GM11168 (cell line): ENCODE data around the gene OVOL1.
"Not testable (repeated sequence)": the region's sequence is repeated elsewhere in the genome, so short reads cannot be mapped to it uniquely, and the experiment has no call there.

Source experiments
- in situ Hi-C: fragments of 300-500 bp; cut with MboI; formaldehyde crosslinking; loops from one replicate; pipeline ENCODE4 v1.12.0; 2022; ENCODE audit warnings: low sequenced_read_pairs; ENCODE audit not compliant: unreplicated experiment

The OVOL1 gene

DNA sequence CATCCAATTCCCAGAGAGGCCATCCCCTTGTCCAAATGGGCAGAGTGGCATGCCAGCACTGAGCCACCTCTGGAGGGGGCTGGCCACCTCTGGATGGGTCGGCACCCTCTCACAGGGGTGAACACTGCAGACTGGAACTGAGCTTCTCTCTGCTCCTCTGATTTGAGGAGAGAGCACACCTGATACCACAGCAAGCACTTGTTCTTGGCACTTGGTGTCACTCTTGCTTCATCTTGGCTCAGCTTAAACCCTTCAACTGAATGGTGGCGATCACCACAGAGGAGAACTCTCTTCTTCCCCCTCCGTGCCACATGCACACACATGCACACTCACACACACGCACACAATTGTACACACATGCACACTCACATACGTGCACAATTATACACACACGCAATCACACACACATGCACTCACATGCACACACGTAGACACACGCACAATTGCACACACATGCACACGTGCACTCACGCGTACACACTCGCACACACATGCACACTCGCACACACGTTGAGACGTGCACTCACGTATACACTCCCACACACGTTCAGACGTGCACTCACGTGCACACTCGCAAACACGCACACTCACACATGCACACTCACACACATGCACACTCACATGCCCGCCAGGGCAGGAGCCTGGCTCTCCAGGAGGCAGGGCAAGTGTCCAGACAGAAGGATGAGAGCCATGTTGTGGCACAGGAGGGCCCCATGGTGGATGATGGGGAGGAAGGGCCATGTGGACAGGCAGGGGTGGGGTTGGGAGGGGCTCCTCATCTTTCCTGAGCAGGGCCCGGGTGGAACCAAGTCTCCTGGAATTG is 23.4 kb downstream of the OVOL1 start:
- in situ Hi-C loops = no loop called here

- in situ Hi-C loops = no loop called here
Measured at GRCh38 chr11:65811764-65812475, 25.1 kb downstream of the OVOL1 start.

GRCh38 chr11:65814131-65814985 is 27.5 kb downstream of the OVOL1 start:
- in situ Hi-C loops = no loop called here

DNA sequence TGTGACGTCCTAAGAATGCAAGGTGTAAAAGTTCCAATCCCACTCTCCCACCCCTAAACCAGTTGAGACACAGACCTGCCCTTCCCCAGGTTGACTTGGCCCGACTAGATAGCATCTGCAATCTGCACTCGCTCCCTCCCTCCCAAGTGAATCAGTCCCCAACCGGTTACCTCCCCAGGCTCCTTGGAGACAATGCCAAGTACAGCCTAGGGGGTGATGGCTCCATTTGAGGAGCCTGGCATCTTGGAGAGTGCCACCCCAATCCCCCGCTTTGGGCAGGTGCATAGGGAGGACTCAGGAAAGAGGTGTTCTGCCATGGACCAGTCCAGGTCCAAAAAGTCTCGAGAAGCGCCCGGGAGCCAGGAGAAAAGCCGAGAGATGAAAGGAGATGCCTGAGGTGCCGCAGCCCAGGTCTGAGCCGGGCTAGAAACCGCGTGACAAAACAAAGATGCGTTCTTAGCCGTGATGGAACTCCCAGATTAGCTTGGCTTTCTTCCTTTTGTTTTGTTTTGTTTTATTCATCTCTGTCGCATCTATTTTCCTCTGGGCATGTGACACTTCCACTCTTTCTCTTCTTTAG is 28.2 kb downstream of the OVOL1 start:
- in situ Hi-C loops = loop anchor here (5.0 kb wide), 1 partner anchor 33 kb away; the partner anchor contains the start of gene AP5B1

- in situ Hi-C loops = loop anchor here (5.0 kb wide), 1 partner anchor 34 kb away; the partner anchor contains the start of gene AP5B1
Measured at GRCh38 chr11:65816696-65817095, 29.8 kb downstream of the OVOL1 start.

- in situ Hi-C loops = loop anchor here (5.0 kb wide), 1 partner anchor 35 kb away; the partner anchor contains the start of gene AP5B1
Measured at GRCh38 chr11:65817312-65817834, 30.5 kb downstream of the OVOL1 start.

GRCh38 chr11:65817835-65818680 is 31.2 kb downstream of the OVOL1 start:
- in situ Hi-C loops = loop anchor here (5.0 kb wide), 1 partner anchor 36 kb away; the partner anchor contains the start of gene AP5B1

- in situ Hi-C loops = no loop called here
Measured at GRCh38 chr11:65821107-65821506, 34.2 kb downstream of the OVOL1 start.

DNA sequence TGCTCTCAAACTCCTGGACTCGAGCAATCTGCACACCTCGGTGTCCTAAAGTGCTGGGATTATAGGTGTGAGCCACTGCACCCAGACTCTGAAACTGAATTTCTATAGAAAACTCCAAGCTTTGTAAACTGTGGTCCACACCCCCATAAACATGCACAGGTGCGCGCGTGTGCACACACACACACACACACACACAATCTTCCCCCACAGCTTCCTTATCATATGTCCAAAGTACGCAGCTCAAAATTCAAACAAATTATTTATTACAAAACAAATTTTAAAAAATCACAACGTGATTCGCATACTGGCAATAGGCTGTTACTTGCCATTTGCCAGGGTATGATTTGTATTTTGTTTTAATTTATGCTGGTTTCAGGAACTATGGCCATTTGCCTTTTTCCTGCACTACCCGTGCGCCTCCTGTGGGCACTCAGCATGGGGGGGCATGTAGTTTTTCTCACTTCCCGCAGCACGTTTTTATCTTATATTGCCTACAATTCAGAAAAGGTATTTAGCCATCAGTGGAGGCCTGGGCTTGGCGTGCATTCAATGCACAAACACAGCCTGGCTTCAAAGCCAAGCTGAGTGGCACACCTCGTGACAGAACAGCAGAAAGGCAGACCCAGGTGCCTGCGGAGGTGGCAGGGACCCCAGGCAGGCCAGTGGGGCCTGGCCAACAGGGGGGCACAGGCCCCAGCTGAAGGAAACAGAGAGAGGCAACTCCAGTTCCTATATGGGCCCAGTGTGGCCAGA is 36.1 kb downstream of the OVOL1 start:
- in situ Hi-C loops = no loop called here

DNA sequence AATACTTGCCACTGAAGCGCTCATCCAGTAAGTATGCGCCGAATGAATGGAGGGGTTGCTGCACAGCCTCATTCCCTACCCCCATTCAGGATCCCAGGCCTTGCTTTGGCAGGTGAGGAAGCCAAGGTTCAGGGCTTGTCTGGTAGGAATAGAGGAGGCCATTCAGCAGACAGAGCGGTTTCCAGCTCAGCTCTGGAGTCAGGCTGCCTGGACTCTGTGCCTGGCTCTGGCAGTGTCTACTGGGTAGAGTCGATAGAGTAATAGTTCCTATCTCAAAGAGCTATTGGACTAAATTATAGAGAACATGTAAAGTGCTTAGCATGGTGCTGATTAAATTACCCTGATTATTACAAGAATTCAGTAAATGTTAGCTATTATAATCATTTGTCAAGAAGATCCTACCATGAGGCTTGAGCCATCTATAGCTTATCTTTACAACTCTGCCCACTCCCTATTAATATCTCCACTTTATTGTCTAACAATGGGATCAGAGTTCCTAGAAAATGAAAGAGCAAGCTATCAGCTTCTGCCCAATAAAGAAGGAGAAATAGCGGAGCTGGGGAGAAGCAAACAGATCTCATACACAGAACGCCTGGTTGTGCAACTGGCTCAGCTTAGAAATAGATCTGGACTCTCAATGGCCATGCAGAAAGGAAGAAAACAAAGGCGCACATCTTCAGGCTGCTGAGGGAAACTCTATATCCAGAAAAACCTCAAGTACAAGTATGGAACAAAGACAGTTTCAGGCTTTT is 40.3 kb downstream of the OVOL1 start:
- in situ Hi-C loops = loop anchor here (5.0 kb wide), 1 partner anchor 115 kb away; the partner anchor contains the start of gene KAT5

DNA sequence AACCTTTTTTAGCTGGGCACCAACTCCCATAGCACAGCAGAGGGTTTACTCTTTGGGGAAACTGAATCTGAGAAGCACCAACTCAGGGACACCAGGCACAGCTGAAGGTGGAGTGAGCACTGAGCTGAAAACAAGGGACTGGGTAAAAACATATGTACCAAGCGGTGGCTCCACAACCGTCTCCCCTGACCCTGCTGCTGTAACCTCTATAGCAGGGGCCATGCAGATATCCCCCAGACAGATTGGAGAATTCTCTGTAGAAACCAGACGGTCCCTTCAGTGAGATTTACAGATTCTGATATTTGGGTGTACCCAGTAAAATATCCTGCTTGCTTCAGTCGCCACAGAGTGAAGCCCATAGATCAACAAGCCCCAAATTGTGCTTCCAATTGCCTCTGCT is 42.6 kb downstream of the OVOL1 start:
- in situ Hi-C loops = loop anchor here (5.0 kb wide), 1 partner anchor 117 kb away; the partner anchor contains the start of gene KAT5

DNA sequence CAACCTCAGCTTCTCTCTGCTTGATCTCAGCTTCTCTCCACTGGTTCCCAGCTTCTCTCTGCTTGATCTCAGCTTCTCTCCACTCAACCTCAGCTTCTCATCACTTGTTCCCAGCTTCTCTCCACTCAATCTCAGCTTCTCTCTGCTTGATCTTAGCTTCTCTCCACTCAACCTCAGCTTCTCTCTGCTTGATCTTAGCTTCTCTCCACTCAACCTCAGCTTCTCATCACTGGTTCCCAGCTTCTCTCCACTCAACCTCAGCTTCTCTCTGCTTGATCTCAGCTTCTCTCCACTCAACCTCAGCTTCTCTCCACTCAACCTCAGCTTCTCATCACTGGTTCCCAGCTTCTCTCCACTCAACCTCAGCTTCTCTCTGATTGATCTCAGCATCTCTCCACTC is 45.4 kb downstream of the OVOL1 start:
- in situ Hi-C loops = not testable (repeated sequence)

DNA sequence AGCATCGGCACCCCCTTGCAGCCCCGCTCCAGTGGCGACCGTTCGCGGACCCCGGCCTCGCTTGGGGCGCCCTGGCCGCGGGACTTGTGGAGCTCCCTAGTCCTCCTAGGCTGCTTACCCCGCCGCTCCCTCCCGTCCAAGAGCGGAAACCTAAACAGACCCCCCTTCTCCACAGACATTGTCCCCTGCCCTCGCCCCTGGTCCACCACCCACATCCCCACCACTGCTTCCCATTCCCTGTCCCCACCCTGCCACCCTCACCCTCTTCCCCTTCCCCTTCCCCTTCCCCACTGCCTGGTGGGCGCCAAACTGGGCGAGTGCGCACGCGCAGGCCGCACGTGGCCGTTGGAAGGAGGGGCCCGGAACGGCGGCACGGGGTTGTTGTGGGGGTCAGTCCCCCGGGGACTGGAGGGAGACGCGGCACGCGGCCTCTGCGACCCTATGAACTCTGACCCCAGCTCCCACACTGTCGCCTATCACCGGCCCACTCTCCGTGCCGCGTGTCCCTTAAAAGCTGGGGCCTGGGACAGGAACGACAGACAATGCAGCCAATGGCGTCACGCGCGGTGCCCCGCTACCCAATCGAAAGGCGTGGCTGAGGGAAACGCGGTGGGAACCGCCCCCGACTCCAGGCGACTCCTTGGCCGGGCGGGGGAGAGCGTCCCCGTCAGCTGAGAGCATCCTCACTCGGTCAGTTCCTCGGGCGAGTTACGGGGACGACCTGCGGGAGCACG is 46.6 kb downstream of the OVOL1 start, which contains the start of gene SNX32:
TSS of gene SNX32 (plus strand) at position 667 of the 734 bp plus-strand sequence. CDS start 103 bp downstream, outside the sequence.
- in situ Hi-C loops = no loop called here

GRCh38 chr11:65834202-65834601 is 47.3 kb downstream of the OVOL1 start:
- in situ Hi-C loops = no loop called here

DNA sequence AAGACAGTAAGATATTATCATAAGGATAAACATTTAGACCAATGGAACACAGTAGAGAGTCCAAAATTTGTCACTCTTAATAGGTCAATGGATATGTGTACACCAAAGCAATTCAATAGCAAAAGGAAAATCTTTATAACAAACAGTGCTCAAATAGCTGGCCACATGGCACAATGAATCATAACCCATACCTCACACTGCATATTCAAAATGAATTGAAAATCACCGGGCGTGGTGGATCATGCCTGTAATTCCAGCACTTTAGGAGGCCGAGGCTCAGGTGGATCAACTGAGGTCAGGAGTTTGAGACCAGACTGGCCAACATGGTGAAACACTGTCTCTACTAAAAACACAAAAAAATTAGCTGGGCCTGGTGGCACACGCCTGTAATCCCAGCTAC is 55.3 kb downstream of the OVOL1 start:
- in situ Hi-C loops = no loop called here

DNA sequence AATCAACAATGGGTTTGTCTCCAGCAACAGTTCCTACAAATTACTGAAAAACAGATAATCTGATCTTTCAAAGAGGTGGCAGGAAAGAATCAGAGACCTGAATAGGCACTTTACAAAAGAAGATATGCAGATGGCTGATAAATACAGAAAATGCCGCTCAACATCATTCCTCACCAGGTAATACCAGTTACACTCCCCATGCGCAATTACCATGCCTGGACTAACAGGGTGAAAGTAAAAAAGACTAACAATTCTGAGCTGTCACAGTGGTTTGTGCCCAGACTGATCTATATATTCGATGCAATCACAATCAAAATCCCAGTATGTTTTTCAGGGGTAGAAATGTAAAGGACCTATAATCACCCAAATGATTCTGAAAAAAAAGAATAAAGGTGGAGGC is 56.9 kb downstream of the OVOL1 start:
- in situ Hi-C loops = no loop called here
